CD4-positive, alpha-beta T cell treated with Interleukin-12 subunit alpha and Interleukin-12 subunit beta, for 1 hour (primary cell): Measurements from ENCODE around the gene DLG1.

Source experiments
- DNase-seq: peaks from one replicate; pipeline ENCODE4 v3.0.0-alpha.2; 2020

The DLG1 gene

DNA sequence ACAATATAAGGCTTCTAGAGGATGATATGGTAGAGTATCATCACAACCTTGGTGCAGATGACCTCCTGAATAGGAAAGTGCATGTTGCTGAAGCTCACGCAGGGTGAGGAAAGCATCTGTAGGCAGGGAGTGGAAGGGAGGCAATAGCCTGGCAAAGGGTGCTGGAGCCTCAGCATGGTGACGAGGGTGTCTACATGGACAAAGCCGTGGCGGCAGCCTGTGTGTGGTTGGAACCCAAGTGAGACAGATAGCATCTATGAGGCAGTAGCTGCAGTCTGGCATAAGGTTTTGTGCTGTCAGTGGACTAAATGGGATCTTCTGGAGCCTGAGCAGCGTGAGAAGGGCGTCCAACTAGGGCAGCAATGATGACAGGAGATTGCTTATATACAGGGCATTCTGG lies 132.5 kb downstream of the DLG1 start:
- DNase-seq, result no peak

- DNase-seq, result no peak
These were observed 143.4 kb downstream of the DLG1 start for GRCh38 chr3:197155046-197155445.

GRCh38 chr3:197151580-197151979 lies 146.8 kb downstream of the DLG1 start:
- DNase-seq, result no peak

DNA sequence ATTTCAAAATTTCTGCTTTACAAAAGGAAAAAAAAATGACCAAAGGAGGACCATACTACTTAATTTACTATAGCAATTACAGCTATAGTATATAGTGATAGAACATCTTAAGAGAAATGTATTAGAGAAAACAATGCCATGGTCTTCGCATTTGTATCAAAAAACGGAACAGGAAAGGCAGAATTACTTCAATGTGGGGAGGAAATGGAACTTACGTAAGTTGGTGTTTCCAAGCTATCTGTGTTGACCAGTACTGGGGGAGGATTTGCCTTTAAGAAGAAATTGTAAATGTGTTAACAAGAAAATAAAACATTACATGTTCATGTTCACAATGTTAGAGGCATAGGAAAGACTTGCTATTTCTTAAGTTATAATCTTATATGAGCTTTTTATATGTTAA lies 148.9 kb downstream of the DLG1 start:
- DNase-seq, result no peak

GRCh38 chr3:197144188-197144587 lies 154.2 kb downstream of the DLG1 start:
- no peak for DNase-seq

DNA sequence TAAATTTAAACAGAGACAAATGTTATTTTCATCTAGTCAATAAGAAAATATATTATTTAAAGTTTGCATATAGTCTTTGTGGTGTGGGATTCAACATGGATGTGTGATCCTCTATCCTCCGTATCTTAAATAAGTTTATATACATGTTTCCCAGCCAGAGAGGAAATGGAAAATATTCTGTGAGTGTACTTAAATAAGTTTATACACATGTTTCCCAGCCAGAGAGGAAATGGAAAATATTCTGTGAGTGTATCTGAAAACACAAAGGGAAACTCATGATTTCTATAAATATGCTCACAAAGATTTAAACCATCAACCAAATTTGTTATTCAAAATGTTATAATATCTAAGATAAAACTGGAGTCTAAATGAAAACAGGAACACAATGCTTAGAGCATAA lies 158.8 kb downstream of the DLG1 start:
- no peak for DNase-seq

- no peak for DNase-seq
These were observed 160.7 kb downstream of the DLG1 start for GRCh38 chr3:197137751-197138150.

- no peak for DNase-seq
These were observed 161.7 kb downstream of the DLG1 start for GRCh38 chr3:197136744-197137143.

- no peak for DNase-seq
These were observed 163.2 kb downstream of the DLG1 start for GRCh38 chr3:197135212-197135611.

GRCh38 chr3:197132916-197133530 lies 165.4 kb downstream of the DLG1 start:
- DNase-seq, result no peak

GRCh38 chr3:197125636-197126035 lies 172.8 kb downstream of the DLG1 start:
- DNase-seq, result no peak

DNA sequence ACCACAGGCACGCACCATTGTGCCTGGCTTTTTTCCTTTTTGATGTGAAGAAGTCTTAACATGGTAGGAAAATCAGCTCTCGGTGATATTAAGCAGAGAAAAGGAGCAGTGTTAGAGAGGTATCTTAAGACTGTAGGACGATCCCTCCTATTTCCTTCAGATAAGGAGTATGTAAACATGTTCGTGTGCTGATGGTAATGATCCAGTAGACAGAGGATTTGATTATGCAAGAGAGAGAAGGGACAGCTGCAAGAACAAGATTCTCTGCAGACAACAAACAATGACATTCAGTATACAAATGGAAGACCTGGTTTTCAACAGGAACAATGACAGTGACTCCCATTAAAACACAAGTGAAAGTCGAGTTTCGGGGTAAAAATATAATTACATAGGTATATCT lies 173.7 kb downstream of the DLG1 start:
- no peak for DNase-seq

DNA sequence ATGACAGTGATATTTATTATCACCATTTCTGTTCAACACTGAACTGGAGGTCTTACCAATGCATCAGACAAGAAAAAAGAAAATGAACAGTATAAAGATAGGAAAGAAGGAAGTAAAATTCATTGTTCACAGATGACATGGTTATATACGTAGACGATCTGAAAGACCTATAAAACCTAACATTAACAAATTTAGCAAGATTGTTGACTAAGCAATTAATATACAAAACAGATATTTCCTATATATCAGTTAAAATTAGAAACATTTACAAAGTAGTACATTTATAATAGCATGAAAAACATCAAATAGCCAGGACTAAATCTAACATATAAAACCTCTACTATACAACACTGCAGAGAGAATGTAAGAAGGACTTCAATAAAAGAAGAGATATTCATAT lies 176.0 kb downstream of the DLG1 start:
- no peak for DNase-seq

- no peak for DNase-seq
These were observed 181.3 kb downstream of the DLG1 start for GRCh38 chr3:197117114-197117513.

DNA sequence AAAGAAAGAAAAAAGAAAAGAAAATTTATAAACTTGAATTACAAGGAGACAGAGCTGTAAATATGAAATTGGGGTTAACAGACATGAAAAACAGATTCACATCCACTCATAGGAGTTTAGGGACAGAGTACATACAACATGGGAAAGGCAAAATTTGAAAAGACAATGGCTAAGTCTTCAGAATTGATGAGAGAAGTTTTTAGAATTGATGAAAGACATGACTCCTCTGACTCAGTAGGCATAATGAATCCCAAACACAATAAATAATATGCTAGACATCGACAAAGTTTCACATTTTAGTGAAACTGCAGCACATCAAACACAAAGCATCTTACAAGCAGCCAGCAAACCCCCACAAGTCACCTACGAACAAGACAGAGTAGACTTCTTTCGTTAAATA lies 184.4 kb downstream of the DLG1 start:
- DNase-seq, result no peak

- no peak for DNase-seq
These were observed 186.7 kb downstream of the DLG1 start for GRCh38 chr3:197111685-197112084.

- DNase-seq, result no peak
These were observed 192.6 kb downstream of the DLG1 start for GRCh38 chr3:197105786-197106185.

DNA sequence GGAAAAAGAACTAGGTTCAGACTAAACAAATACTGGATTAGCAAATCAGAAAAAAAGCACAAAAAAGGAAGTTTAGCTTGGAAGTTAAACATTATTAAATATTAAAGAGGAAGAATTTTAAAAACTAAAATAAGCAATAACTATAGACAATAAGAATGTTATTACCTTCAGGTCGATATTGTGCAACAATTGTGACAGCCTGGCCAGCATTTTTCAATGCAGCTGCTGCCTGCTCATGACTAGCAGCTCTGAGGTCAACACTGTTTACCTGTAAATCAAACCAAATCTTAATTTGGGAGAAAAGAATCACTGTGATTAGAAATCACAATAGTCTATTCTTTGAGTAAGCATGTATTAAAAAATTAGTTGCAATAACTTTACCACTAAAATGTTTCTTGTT lies 193.7 kb downstream of the DLG1 start:
- DNase-seq, result no peak

DNA sequence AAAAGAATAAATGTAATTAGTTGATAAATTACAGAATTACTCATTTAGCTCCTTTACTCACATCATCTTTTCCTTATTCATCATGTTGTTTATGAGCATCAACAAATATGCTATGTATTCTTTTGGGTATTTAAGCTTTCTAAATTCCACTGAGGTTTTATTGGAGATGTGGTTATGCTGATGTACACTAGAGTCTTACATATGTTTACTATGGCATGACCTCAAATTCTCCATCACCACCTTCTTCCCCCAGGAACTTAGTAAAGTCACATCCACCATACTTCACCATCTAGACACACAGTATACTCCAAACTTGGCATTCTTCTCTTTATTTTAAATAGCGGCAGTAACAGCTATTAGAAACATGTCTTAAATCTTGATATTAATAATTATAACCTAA lies 194.6 kb downstream of the DLG1 start:
- DNase-seq, result no peak

DNA sequence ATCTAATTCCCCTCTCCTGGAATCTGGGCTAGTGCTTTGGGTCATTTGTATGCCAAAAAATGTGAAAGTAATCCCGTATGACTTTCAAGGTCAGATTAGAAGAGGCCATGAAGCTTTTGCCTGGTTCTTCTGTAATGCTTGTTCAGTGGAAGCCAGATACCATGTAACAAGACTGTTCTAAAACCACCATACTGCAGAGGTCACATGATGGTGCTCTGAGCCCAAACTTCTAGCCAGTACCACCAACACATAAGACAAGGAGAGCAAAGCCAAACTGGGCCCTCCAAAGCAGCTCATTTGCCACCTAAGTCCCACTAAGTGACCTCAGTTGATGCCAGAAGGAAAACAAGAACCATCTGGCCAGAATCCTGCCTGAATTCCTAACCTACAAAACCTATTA lies 204.5 kb downstream of the DLG1 start:
- no peak for DNase-seq

DNA sequence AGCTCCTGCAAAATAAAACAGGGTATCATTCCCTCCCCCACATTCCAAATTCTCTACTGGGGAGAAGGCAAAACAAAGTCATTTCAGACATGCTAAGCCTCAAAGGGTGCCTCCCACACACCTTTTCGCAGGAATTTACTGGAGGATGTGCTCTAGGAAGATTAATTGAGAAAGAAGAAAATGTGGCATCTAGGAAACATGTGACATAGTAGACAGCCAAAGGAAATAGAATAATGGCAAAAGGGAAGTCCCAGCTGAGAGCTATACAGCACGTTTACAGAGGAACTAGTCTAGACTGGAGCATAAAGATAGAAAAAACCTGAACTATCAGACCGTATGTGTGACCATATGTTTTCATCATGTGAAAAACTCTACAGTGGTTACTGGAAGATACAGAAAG lies 210.0 kb downstream of the DLG1 start:
- no peak for DNase-seq

- DNase-seq, result no peak
These were observed 213.3 kb downstream of the DLG1 start for GRCh38 chr3:197085137-197085536.

DNA sequence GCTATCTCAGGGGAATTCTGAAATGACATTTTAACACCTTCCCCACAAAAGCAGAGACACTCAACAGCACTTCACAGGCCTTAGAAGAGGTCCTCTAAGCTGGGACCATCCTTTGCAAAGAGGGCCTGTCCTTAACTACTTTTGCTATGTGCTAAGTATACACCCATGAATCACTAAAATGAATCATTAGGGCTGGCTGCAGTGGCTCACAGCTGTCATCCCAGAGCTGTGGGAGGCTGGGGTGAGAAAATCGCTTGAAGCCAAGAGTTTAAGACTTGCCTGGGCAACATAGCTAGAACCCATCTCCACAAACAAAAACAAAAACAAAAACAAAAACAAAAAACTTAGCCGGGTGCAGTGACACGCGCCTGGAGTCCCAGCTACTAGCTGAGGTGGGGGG lies 214.9 kb downstream of the DLG1 start:
- DNase-seq, result no peak

DNA sequence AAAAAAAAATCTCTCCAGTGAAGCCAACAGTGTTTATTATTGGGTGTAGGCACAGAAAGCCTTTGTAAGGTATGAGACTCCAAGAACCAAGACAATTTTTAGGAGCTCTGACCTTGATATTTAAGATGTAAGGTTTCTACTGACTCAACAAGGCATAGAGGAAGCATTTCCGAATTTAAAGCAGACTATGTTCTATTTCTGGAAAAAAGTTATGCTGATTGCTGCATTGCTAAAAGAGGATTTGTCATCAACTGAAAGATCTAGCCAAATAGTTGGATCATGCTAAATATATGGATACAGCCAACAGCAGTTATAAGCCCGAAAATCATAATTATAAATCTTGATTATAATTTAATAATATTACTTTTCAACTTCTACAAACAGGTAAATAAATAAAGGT lies 215.5 kb downstream of the DLG1 start:
- DNase-seq, result no peak

DNA sequence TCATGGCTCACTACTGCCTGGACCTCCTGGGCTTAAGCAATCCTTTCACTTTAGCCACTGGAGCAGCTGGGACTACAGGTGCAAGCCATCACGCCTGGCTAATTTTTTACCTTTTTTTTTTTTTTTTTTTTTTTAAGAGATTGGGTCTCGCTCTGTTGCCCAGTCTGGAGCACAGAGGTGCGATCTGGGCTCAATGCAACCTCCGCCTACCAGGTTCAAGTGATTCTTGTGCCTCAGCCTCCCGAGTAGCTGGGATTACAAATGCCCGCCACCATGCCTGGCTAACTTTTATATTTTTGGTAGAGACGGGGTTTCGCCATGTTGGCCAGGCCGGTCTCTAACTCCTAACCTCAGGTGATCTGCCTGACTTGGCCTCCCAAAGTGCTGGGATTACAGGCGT lies 218.1 kb downstream of the DLG1 start:
- DNase-seq, result no peak

- no peak for DNase-seq
These were observed 222.0 kb downstream of the DLG1 start for GRCh38 chr3:197076415-197076814.
